ENCODE measurements around the gene C6orf52. TPM values are rescaled to one million over a fixed set of nuclear protein-coding genes. Genes with fewer than 3 reads are reported as not detected.
"Not testable (repeated sequence)": the region's sequence is repeated elsewhere in the genome, so short reads cannot be mapped to it uniquely, and the experiment has no call there.

C6orf52 gene
- 1 to 10 TPM; 2.4 to 4.0 TPM for total RNA-seq

DNA sequence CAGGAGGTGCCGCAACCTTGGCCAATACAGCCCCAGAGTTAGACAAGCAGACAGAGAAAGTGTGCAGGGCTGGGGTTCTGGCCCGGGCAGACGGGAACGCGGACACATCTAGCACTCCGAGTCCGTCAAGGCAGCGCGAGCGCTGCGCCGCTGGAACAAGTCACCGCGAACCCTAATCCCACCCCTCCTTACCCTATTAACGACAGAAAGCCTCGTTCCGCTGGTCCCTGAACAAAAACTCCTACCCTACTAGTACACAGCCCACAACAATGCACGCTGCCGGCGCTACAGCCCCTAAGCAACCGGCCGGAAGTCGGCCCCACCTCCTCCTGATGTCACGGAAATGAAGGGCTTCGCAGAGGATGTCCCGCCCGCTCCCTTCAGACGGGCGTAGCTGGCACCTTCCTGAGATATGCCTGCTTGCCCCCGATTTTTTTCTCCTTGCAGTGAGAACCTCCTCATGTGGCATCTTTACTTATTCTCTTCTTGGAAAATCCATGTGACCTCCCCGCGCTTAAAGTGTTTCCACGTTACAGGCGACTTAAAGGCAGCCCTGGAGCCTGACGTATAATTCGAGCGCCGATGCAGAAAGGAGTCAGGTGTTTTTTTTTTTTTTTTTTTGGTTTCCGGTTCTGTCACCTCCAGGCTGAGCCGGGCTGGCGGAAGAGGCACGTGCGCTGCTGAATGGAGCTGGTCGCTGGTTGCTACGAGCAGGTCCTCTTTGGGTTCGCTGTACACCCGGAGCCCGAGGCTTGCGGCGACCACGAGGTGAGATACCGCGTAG, at the start of gene C6orf52, which contains the start of gene PAK1IP1:
Gene C6orf52 (minus strand): TSS at position 315 of the 784 bp plus-strand sequence. CDS start 7,066 bp downstream, outside the sequence.
Gene PAK1IP1 (plus strand): TSS at position 671 of the 784 bp plus-strand sequence. CDS start 14 bp downstream, at position 685.
- H3K27me3 Mint-ChIP-seq: no peaks in the 10 kb centered on the region
- peak within 1 kb of the TSS; percentile 93 for H3K4me3 Mint-ChIP-seq
- peaks cover 43 to 49% of the 10 kb centered on the region in 2 donors for H3K4me1 Mint-ChIP-seq (ENCODE audit: low read depth in 2 of 2)
- peak; percentile 94 for DNase-seq (ENCODE audit: low spot score)
- ATAC-seq: peak; percentile 97
- H3K27ac Mint-ChIP-seq: peak within 1 kb of the TSS; percentile 99 to 100
- H3K36me3 Mint-ChIP-seq: peaks cover 36% of the 10 kb centered on the region
- H3K9me3 Mint-ChIP-seq: no peaks in the 10 kb centered on the region

GRCh38 chr6:10743515-10743914, 49.1 kb upstream of the C6orf52 start:
- H3K27ac Mint-ChIP-seq: no peak overlapping the region
- peaks cover 10 to 17% of the 10 kb centered on the region in 2 donors for H3K4me1 Mint-ChIP-seq (ENCODE audit: low read depth in 2 of 2)
- no peaks in the 10 kb centered on the region for H3K36me3 Mint-ChIP-seq
- ATAC-seq (no peak), DNase-seq (ENCODE audit: low spot score) (no peak)
- H3K27me3 Mint-ChIP-seq: peaks cover 6 to 14% of the 10 kb centered on the region in 2 donors
- H3K4me3 Mint-ChIP-seq: no peak overlapping the region
- H3K9me3 Mint-ChIP-seq: no peaks in the 10 kb centered on the region

- H3K27me3 Mint-ChIP-seq: peaks cover 6 to 19% of the 10 kb centered on the region in 2 donors
- ATAC-seq: no peak
- no peak overlapping the region for H3K27ac Mint-ChIP-seq
- no peaks in the 10 kb centered on the region for H3K36me3 Mint-ChIP-seq
- H3K9me3 Mint-ChIP-seq: no peaks in the 10 kb centered on the region
- DNase-seq (ENCODE audit: low spot score): no peak
- H3K4me3 Mint-ChIP-seq: no peak overlapping the region
- H3K4me1 Mint-ChIP-seq (ENCODE audit: low read depth in 2 of 2): peaks cover 5 to 8% of the 10 kb centered on the region in 2 donors
Observed at GRCh38 chr6:10742251-10742650, 47.8 kb upstream of the C6orf52 start.

GRCh38 chr6:10741643-10742042, 47.2 kb upstream of the C6orf52 start:
- not testable (repeated sequence) for H3K36me3 Mint-ChIP-seq, H3K27ac Mint-ChIP-seq

GRCh38 chr6:10740061-10740460, 45.6 kb upstream of the C6orf52 start:
- Mint-ChIP-seq H3K4me1 (ENCODE audit: low read depth in 2 of 2) (no peaks in the 10 kb centered on the region), H3K9me3 (no peaks in the 10 kb centered on the region), H3K4me3 (no peak overlapping the region), H3K27ac (no peak overlapping the region), H3K36me3 (no peaks in the 10 kb centered on the region), H3K27me3 (peaks cover 8 to 16% of the 10 kb centered on the region in 2 donors)
- no peak for ATAC-seq
- DNase-seq (ENCODE audit: low spot score): no peak

More at GRCh38 chr6:10741643-10742042, 47.2 kb upstream of the C6orf52 start:
- not testable (repeated sequence) for DNase-seq (ENCODE audit: low spot score); ATAC-seq; H3K4me3 Mint-ChIP-seq; H3K4me1 Mint-ChIP-seq (ENCODE audit: low read depth in 2 of 2); H3K9me3 Mint-ChIP-seq
- H3K27me3 Mint-ChIP-seq: peaks cover 6 to 19% of the 10 kb centered on the region in 2 donors

DNA sequence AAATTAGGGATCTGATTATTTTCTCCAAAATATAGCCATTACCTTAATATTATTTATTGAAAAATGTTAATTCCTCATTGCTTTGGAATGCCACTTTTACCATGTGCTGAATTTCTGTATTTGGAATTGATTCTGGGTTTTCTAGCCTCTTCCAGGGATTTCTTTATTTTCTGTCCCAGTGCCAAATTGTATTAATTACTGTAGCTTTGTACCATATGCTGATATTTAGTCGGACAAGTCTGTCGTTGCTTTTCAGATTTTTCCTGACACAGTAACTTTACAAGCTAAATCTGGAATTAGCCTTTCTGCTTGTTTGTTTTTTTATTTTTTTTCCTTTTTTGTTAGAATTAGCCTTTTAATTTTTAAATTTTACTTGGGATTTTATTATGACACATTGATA, 42.3 kb upstream of the C6orf52 start:
- Mint-ChIP-seq H3K36me3 (no peaks in the 10 kb centered on the region), H3K4me3 (no peak overlapping the region), H3K9me3 (no peaks in the 10 kb centered on the region), H3K27ac (no peak overlapping the region), H3K4me1 (ENCODE audit: low read depth in 2 of 2) (peaks cover 12 to 14% of the 10 kb centered on the region in 2 donors), H3K27me3 (peaks cover 5 to 17% of the 10 kb centered on the region in 2 donors)
- ATAC-seq (no peak), DNase-seq (ENCODE audit: low spot score) (no peak)

GRCh38 chr6:10733863-10734262, 39.4 kb upstream of the C6orf52 start:
- no peaks in the 10 kb centered on the region for H3K9me3 Mint-ChIP-seq

GRCh38 chr6:10733151-10733715, 38.8 kb upstream of the C6orf52 start:
- DNase-seq (ENCODE audit: low spot score): peak; percentile 86
- H3K36me3 Mint-ChIP-seq: peaks cover 6% of the 10 kb centered on the region
- H3K27me3 Mint-ChIP-seq: peaks cover 16 to 17% of the 10 kb centered on the region in 2 donors
- peak; percentile 94 to 96 for ATAC-seq
- H3K4me1 Mint-ChIP-seq (ENCODE audit: low read depth in 2 of 2): peaks cover 14 to 15% of the 10 kb centered on the region in 2 donors
- H3K27ac Mint-ChIP-seq: peak overlapping the region in 1 of 2 donors; percentile 40
- H3K4me3 Mint-ChIP-seq: peak overlapping the region; percentile 81
- no peaks in the 10 kb centered on the region for H3K9me3 Mint-ChIP-seq

More at GRCh38 chr6:10733863-10734262, 39.4 kb upstream of the C6orf52 start:
- ATAC-seq: no peak
- no peak for DNase-seq (ENCODE audit: low spot score)
- peaks cover 6% of the 10 kb centered on the region for H3K36me3 Mint-ChIP-seq
- peaks cover 14 to 19% of the 10 kb centered on the region in 2 donors for H3K27me3 Mint-ChIP-seq
- H3K27ac Mint-ChIP-seq: peak overlapping the region in 1 of 2 donors; percentile 40
- peak overlapping the region; percentile 81 for H3K4me3 Mint-ChIP-seq
- H3K4me1 Mint-ChIP-seq (ENCODE audit: low read depth in 2 of 2): peaks cover 12 to 14% of the 10 kb centered on the region in 2 donors

- Mint-ChIP-seq H3K27me3 (peaks cover 19 to 27% of the 10 kb centered on the region in 2 donors), H3K27ac (peak overlapping the region in 1 of 2 donors; percentile 14), H3K36me3 (peaks cover 11% of the 10 kb centered on the region), H3K9me3 (no peaks in the 10 kb centered on the region), H3K4me3 (no peak overlapping the region), H3K4me1 (ENCODE audit: low read depth in 2 of 2) (peaks cover 34 to 42% of the 10 kb centered on the region in 2 donors)
- ATAC-seq (no peak), DNase-seq (ENCODE audit: low spot score) (no peak)
Observed at GRCh38 chr6:10730254-10730653, 35.8 kb upstream of the C6orf52 start.

GRCh38 chr6:10725716-10726115, 31.3 kb upstream of the C6orf52 start:
- H3K27ac Mint-ChIP-seq: peak overlapping the region in 1 of 2 donors; percentile 60
- ATAC-seq (no peak), DNase-seq (ENCODE audit: low spot score) (no peak)
- H3K27me3 Mint-ChIP-seq: peaks cover 17 to 33% of the 10 kb centered on the region in 2 donors
- H3K4me1 Mint-ChIP-seq (ENCODE audit: low read depth in 2 of 2): peaks cover 35 to 63% of the 10 kb centered on the region in 2 donors
- H3K4me3 Mint-ChIP-seq: no peak overlapping the region
- H3K36me3 Mint-ChIP-seq: peaks cover 11% of the 10 kb centered on the region
- no peaks in the 10 kb centered on the region for H3K9me3 Mint-ChIP-seq

GRCh38 chr6:10725044-10725443, 30.6 kb upstream of the C6orf52 start:
- no peak for ATAC-seq
- Mint-ChIP-seq H3K4me1 (ENCODE audit: low read depth in 2 of 2) (peaks cover 35 to 63% of the 10 kb centered on the region in 2 donors), H3K9me3 (no peaks in the 10 kb centered on the region), H3K27ac (peak overlapping the region in 1 of 2 donors; percentile 60), H3K36me3 (peaks cover 4% of the 10 kb centered on the region), H3K4me3 (no peak overlapping the region), H3K27me3 (peaks cover 11 to 28% of the 10 kb centered on the region in 2 donors)
- DNase-seq (ENCODE audit: low spot score): no peak

DNA sequence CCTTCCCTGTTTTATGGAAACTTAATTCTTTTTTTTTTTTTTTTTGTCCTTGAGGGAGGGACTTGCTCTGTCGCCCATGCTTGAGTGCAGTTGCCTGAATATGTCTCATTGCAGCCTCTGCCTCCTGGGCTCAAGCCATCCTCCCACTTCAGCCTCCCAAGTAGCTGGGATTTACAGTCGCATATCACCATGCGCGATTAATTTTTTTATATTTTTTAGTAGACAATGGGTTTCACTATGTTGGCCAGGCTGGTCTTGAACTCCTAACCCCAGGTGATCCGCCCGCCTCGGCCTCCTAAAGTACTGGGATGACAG, 29.1 kb upstream of the C6orf52 start:
- peak overlapping the region; percentile 76 to 83 for H3K27ac Mint-ChIP-seq
- no peak for ATAC-seq
- H3K4me3 Mint-ChIP-seq: peak overlapping the region; percentile 93
- peaks cover 4% of the 10 kb centered on the region for H3K36me3 Mint-ChIP-seq
- H3K9me3 Mint-ChIP-seq: peaks cover 4% of the 10 kb centered on the region
- peaks cover 8 to 27% of the 10 kb centered on the region in 2 donors for H3K27me3 Mint-ChIP-seq
- DNase-seq (ENCODE audit: low spot score): no peak
- peaks cover 40 to 69% of the 10 kb centered on the region in 2 donors for H3K4me1 Mint-ChIP-seq (ENCODE audit: low read depth in 2 of 2)

DNA sequence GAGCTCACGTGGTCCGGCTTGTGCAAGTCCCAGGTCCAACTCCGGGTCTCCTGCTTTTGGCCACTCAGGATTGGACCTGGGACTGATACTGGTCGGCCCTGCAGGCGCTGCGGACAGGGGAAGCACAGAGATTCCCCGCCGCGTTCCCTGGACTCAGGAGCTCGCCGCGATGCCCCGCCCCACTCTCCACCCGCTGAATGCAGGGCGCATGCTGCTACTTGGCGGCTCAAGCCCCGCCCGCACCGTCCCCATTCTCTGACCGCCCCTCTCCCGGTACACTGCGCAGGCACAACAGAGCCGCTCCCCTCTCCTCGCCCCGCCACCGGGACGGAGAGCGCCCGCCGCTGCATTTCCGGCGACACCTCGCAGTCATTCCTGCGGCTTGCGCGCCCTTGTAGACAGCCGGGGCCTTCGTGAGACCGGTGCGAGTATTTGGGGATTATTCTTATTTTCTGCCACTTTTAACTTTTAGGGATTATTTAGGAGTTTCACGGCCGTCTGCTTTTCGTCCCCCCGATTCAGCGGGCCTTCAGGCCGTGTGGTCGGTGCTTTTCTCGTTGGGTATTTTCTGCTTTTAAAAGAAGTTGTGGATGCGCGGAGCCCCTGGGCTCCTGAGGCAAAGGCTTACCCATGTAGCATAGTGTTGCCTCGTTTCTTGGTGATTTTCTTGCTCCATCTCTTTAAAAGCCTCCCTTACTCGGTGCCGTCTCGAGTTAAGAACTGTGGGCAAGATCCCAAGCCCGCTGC, 28.6 kb upstream of the C6orf52 start, which contains the start of gene TMEM14C:
Gene TMEM14C (plus strand): TSS at position 251 of the 747 bp plus-strand sequence. CDS start 1,544 bp downstream, outside the sequence.
- Mint-ChIP-seq H3K36me3 (peaks cover 4% of the 10 kb centered on the region), H3K27ac (peak within 1 kb of the TSS; percentile 76 to 83), H3K4me3 (peak within 1 kb of the TSS; percentile 93), H3K9me3 (peaks cover 4% of the 10 kb centered on the region), H3K4me1 (ENCODE audit: low read depth in 2 of 2) (peaks cover 36 to 66% of the 10 kb centered on the region in 2 donors), H3K27me3 (peaks cover 4 to 23% of the 10 kb centered on the region in 2 donors)
- DNase-seq (ENCODE audit: low spot score) (peak; percentile 89), ATAC-seq (peak; percentile 94 to 95)

Data from natural killer cell treated with Interleukin-12 subunit alpha and Interleukin-12 subunit beta and Interleukin-15 and Interleukin-18, amount 100 ng/mL, for 72 hours (primary cell).